ENCODE results near the gene ANO1. TPM values are rescaled to one million over a fixed set of nuclear protein-coding genes. Genes with fewer than 3 reads are reported as not detected.

The ANO1 gene
- total RNA-seq, 1 donor from 2014 or later: 75.5 TPM

DNA sequence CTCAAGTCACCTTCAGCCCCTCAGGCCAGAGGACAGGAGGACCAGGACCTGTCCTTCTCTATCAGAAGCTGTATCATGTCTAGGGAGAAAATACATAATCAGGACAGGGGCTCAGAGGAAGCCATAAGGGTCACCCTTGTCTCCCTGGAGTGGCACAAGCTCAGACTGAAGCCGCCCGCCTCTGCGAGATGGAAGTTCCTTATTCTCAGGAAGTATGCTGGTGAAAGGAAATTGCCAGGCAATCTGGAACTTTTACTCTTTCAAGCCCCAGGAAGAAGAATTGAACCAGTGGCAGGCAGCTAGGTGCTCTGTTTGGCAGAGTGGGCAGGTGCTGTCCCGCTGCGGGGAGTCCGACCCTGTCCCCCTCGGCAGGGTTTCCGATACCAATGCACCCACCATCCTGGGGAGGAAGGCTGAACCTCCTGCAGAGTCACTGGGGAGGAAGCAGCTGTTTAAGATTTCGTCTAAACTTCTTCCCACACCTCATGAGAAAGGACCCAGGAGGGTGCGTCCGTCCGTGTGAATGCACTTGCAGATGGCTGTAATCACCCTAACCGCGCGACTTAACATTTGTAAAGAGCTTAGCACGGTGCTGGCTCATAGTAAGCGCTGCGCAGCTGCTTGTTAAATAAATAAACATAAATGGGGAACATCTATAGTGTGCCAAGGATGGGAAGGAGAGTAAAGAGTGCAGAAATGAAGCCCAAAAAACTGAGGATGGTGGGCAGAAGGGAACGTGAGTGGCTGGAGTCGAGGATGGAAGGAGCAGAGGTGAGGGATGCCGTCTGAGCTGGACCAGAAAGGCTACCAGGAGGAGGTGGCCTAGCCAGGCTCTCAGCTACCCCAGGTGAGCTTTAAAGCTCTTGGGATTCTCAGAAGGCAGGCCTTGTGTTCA lies 5.0 kb upstream of the ANO1 start:
- no peak for DNase-seq (ENCODE audit: low spot score)

DNA sequence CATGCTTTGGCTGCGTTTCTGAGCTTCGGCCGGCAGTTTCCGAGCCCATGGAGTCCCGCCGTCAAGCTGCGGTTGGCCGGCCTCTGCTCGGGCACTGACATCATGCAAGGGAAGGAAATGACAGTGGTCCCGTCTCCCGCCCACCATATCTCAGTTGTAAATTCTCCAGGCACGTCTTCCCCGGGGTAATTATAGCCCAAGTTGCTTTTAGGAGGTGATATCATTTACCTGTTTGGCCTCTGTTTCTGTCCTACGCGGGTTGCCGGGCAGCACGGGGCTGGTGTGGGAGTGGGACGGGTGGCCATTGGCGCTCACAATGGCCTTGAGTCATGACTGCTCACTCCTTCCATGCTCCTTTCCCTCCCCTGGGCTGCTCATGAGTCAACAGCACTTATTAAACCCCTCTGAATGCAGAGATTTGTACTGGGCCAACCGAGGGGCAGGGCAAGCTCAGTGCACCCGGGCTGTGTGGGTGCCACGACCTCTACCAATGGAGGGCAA lies 4.2 kb upstream of the ANO1 start:
- DNase-seq (ENCODE audit: low spot score): no peak

DNA sequence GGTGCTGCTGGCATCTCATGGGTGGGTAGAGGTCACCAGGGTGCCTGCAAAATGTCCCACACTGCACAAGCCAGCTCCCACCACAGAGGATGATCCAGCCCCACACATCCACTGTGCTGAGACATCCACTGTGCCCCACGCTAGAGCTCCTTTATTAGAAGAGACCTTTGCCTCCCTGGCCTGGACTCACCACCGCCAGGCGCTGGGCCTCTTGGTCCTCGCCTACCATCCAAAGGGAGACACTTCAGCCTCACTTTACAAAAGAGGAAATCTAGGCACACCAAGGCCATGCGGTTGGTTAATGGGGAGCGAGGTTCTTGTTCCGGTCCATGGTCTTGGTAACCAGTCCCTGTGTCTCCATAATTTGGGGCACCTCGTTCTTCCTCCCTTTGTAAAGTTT lies 3.4 kb upstream of the ANO1 start:
- no peak for DNase-seq (ENCODE audit: low spot score)

GRCh38 chr11:70075836-70076235 lies 2.3 kb upstream of the ANO1 start:
- DNase-seq (ENCODE audit: low spot score): no peak

DNA sequence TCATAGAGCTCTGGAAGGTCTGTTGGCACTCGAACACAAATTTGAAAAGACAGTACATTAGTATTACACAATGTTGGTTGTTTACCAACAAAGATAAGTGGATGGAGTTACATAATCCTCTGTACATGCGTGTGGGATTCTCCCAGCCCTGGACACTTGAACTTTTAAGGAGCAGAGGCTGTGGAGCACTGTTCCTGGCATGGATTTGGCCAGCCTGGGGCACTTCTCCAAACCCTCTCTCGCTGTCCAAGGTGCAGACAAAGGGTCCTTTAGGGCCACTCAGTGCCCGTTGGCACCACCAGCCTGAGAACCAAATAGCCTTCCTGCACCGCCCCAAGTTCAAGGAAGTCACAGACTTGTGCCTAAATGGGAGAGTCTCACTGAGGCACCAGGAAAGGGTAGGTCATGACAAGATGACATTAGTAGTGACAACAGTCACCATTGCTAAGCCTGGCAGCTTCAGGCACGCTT lies 1.6 kb upstream of the ANO1 start:
- no peak for DNase-seq (ENCODE audit: low spot score)

GRCh38 chr11:70077411-70078094 lies 564 bp upstream of the ANO1 start:
- no peak for DNase-seq (ENCODE audit: low spot score)

DNA sequence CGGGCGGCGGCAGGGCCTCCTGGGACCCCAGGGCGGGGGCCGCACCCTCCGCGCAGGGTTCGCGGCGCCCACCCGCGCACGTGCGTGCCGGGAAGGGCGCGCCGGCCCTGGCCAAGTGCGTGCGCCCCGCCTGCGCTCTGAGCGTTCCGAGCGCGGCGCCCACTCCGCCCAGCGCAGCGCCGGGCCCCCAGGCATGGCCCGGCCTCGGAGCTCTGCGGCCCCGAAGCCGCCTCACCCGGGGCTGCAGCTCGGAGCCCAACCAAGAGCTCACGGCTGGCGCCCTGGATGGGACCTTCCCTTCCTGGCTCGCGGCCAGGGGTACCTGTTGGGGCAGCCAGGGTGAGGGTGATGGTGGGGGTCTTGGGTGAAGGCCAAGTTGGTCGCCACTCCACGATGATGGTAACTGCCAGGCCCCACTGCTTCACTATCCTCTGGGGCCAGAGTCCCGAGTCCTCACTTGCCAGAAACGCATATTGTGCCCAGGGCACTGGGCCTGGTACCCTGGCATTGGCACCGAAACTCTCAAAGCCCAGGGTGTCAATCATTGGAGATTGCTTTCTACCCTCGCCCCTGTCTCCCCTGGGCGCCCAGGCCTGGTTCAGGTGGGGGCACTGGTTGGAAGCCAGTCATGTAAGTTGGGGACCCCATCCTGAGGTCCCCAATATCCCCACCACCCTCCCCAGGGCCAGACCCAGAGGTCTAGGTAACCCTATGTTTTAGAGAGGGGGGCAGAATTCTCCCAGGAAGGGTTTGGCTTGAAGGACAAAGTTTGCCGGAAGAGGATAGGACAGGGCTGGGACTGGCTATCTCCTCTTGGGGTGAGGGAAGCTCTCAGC lies 882 bp downstream of the ANO1 start:
- no peak for DNase-seq (ENCODE audit: low spot score)

DNA sequence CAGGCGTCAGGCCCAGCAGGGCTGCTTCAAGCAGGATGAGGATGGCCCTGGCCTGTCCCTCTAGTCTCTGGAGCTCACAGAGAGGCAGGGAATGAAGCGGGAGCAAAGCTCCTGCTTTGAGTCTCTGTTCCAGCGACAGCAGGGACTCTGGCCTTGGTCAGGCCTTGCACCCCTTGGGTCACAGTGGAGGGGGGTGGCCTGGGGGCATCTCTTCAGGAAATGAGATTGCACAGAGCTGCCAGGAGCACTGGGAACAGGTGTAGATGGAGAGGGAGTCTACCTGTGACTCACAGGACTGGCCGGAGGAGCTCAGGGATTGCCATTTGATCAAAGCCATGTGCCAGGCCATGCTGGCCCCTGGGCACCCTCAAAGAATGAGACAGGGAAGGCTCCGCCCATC lies 1.6 kb downstream of the ANO1 start:
- no peak for DNase-seq (ENCODE audit: low spot score)

- peak; percentile 70 for DNase-seq (ENCODE audit: low spot score)
These were observed 2.6 kb downstream of the ANO1 start for GRCh38 chr11:70080763-70081162.

- no peak for DNase-seq (ENCODE audit: low spot score)
These were observed 4.7 kb downstream of the ANO1 start for GRCh38 chr11:70082829-70083228.

DNA sequence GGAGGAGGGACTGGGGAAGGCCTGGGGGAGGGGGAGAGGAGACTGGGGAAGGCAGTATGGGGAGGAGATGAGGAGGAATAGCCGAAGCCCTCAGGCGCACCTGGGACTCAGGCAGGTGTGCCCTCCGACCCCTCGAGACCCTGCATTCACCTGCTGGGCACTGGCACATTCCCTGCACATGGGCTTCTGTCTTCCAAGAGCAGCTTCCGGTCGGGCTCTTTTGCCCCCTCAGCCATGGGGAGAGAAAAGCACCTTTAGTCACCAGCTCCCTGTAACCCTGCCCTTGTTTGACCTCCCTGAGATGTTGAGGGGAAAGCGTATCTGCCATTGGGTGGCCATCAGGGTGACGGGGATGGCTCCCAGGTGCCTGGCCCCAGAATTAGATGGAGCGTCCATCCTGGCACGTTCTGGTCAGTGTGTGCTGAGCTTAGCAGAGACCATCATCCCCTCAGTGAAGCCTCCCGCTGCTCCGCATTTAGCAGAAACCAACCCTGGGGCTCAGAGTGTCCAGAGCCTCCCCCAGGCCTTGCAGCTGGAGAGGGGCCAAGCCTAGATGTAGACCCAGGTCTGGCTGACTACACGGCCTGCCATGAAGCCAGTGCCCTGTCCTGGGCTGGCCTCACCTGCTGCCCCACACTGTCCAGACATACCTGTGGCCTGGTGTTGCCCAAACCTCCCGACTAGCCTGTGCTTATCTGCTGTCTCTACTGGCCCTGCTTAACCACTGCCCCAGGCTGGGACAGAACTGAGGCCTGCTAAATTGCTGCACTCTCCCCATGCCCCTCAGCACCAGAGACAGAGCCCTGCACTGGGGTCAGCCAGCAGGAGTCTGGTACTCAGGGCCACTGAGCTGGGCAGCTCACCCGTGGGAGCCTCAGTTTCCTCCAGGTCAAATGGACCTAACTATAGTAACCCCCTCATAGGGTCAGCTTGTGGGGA lies 6.2 kb downstream of the ANO1 start:
- no peak for DNase-seq (ENCODE audit: low spot score)

DNA sequence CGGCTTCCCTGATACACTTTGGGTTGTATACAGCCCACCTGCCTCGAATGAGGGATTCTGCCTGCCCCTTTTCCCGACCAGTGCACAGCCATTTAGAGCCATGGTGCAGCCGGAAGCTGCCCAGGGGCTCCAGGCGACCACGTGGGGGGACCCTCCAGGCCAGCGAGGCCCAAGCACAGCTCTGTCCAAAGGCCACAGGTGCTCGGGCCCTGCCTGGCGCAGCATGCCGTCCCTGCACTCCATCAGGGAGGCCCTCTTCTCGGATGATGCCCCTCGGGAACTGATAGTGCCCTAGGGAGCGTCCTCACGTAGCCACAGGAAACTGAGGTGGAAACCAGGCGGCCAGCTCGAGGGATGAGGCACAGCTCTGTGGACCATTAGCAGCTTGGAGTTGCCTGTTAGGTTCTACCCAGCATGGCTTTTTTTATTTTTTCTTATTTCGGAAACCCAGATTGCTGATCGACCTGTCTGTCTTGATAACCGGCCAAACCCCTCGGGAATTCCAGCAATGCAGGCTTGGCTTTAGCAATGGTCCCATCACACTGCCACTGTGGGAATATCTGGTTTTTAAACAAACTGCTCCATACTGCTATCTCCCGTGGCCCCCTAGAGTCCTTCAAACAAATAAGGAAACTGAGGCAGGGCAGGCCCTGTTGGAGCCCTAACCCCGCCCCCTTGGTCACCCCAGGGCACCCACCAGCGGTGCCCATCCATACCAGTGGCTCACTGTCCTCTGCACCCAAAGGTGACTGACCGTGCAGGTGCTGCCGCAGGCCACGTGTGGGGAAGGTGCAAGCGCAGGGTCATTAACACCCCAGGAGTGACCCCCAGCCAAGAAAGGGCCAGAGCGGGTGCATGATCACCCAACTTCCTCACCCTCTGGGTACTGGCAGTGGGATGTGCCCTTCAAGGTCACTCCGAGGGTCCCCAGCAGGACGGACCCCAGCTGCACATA lies 8.0 kb downstream of the ANO1 start:
- no peak for DNase-seq (ENCODE audit: low spot score)

GRCh38 chr11:70087446-70088167 lies 9.5 kb downstream of the ANO1 start:
- no peak for DNase-seq (ENCODE audit: low spot score)

GRCh38 chr11:70088735-70089250 lies 10.7 kb downstream of the ANO1 start:
- DNase-seq (ENCODE audit: low spot score): no peak

- no peak for DNase-seq (ENCODE audit: low spot score)
These were observed 11.5 kb downstream of the ANO1 start for GRCh38 chr11:70089631-70090030.

GRCh38 chr11:70090961-70091381 lies 12.9 kb downstream of the ANO1 start:
- DNase-seq (ENCODE audit: low spot score): no peak

DNA sequence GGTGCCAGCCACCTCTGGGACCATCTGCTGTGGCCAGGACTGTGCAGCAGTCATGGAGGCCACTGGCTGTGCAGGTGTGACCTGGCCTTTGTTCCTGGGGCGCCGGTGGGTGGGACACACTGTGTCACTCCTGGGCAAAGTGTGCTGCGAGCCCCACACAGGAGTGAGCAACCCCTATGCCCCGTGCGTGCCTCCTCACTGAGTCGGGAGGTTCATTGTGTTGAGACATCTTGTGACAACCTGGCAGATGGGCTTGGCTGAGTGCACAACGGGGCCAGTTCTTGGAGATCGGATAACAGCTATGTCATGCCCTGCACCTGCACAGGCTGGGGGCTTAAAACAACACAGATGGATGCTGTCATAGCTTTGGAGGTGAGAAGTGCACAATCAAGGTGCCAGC lies 13.5 kb downstream of the ANO1 start:
- DNase-seq (ENCODE audit: low spot score): no peak

GRCh38 chr11:70092959-70093715 lies 15.0 kb downstream of the ANO1 start:
- no peak for DNase-seq (ENCODE audit: low spot score)
